Fibroblast of pulmonary artery (primary cell): ENCODE data around the gene ZC3H13.

Experiments used
- DNase-seq: peaks from one replicate; pipeline ENCODE4 v3.0.0-alpha.2; 2010; ENCODE audit warnings: low read depth
- H3K4me3 ChIP-seq: replicated peaks from 2 replicates; pipeline ENCODE4 v1.5.1; 2011; ENCODE audit warnings: low read depth, mild to moderate bottlenecking, control low read depth, low read length, moderate library complexity
- TF ChIP-seq, protein P1 (sequence below): IDR thresholded peaks from 2 replicates; pipeline ENCODE4 v1.5.1; 2011; ENCODE audit warnings: mild to moderate bottlenecking, control low read depth, low read length, inconsistent platforms; ENCODE audit errors: missing control alignments

The ZC3H13 gene

DNA sequence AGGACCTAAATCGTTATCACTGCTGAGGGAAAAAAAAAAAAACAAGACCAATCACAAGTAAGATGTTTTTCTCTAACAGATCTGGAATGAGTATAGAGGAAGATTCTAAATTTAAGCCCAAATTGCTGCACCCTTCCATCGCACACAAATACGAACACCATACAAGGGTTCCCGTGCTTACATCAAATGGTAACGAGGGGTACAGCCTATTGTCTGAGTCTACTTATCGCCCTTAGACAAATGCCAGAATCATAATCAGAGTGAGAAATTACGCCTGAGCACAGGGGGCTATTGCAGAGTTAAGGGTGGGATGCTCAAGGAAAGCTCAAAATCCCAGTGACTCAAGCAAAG lies 603 bp downstream of the ZC3H13 start:
- TF ChIP-seq, protein P1, sequence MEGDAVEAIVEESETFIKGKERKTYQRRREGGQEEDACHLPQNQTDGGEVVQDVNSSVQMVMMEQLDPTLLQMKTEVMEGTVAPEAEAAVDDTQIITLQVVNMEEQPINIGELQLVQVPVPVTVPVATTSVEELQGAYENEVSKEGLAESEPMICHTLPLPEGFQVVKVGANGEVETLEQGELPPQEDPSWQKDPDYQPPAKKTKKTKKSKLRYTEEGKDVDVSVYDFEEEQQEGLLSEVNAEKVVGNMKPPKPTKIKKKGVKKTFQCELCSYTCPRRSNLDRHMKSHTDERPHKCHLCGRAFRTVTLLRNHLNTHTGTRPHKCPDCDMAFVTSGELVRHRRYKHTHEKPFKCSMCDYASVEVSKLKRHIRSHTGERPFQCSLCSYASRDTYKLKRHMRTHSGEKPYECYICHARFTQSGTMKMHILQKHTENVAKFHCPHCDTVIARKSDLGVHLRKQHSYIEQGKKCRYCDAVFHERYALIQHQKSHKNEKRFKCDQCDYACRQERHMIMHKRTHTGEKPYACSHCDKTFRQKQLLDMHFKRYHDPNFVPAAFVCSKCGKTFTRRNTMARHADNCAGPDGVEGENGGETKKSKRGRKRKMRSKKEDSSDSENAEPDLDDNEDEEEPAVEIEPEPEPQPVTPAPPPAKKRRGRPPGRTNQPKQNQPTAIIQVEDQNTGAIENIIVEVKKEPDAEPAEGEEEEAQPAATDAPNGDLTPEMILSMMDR: no peak
- peak; percentile 4 for DNase-seq
- peak overlapping the region; percentile 94 for H3K4me3 ChIP-seq

DNA sequence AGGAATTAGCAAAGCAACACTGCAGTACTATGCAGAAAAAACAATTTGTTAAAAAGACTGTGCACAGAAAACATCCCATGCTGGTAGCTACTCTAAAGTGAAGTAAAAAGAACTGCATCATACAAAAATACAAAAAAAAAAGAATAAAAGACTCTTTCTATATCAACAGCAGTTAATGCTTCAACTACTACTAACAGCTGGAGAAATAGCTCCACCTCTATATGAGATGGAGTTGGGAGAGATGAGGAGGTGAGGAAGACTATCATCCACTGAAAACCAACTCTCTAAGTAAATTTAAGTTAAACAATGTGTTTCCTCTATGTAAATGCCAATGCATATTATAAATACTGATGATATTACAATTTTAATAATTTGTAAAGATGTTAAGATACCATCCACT lies 1.8 kb downstream of the ZC3H13 start:
- no peak for DNase-seq
- TF ChIP-seq, protein P1: no peak
- peak overlapping the region; percentile 94 for H3K4me3 ChIP-seq

DNA sequence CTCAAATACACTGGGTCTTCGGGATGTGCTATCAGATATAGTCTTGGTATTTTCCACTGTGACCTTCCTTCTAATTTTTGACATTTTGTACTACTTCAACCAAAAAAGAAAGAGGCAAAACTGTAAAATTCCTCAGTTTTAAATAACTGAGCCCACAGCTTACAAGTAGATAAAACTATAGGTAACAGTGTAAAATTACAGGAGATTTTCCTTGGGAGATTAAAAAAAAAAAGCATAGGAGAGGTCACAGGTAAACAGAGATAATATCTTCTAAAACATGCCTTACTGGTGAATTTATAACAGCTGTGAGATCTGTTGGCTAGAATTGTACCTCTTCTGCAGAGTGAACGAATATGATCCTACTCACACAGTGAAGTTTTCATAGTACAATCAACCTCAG lies 7.1 kb downstream of the ZC3H13 start:
- H3K4me3 ChIP-seq: no peak overlapping the region
- DNase-seq: no peak
- TF ChIP-seq, protein P1: no peak

DNA sequence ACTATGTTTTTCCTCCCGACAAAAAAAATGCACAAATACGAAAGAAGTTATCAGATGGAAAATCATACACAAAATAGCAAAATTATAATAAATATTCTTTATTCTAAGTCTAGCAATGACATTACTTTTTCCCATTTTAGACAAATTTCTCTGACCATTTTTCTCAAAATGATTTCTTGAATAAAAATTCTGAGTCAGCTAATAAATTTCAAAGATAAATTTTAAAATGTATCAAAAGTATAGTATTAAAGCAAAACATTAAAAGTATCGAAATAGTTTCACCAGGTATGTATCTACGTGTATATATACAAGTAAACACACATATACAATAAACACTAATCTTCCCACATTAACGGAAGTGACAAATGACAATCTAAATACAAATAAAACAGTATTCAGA lies 8.9 kb downstream of the ZC3H13 start:
- H3K4me3 ChIP-seq: no peak overlapping the region
- TF ChIP-seq, protein P1: no peak
- DNase-seq: no peak

DNA sequence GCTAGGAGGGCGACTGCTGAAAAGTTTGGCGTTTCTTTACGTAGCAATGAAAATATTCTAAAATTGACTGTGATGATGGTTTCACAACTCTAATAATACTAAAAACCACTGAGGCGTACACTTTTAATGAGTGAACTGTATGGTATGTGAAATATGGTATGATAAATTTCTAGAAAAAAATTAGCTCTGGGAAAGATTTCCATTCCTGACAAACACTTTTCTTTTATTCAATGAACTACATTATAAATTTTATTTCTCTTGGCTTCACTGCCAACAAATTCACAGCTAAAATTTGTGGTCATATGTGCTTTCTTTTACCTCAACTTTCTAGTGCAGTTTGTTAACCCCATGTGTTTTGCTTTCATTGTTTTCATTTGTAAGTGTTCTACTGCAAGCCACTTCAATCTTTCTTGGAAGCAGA lies 11.1 kb downstream of the ZC3H13 start:
- peak; percentile 11 for DNase-seq
- TF ChIP-seq, protein P1: no peak

DNA sequence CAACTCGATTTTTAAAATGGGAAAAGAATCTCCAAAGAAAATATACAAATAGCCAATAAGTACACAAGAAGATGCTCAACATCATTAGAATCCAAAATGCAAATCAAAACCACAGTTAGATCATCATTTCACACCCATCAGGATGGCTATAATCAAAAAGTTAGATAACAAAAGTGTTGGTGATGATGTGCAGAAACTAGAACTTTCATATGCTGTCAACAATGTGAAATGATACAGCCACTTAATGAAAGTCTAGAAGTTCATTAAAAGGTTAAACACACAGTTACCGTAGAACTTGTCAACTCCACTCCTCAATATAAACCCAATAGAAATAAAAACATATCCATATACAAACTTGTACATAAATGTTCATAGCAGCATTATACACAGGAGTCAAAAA lies 11.8 kb downstream of the ZC3H13 start:
- DNase-seq: no peak
- H3K4me3 ChIP-seq: no peak overlapping the region
- TF ChIP-seq, protein P1: no peak

More for the DNA sequence above, 11.1 kb downstream of the ZC3H13 start:
- no peak overlapping the region for H3K4me3 ChIP-seq

DNA sequence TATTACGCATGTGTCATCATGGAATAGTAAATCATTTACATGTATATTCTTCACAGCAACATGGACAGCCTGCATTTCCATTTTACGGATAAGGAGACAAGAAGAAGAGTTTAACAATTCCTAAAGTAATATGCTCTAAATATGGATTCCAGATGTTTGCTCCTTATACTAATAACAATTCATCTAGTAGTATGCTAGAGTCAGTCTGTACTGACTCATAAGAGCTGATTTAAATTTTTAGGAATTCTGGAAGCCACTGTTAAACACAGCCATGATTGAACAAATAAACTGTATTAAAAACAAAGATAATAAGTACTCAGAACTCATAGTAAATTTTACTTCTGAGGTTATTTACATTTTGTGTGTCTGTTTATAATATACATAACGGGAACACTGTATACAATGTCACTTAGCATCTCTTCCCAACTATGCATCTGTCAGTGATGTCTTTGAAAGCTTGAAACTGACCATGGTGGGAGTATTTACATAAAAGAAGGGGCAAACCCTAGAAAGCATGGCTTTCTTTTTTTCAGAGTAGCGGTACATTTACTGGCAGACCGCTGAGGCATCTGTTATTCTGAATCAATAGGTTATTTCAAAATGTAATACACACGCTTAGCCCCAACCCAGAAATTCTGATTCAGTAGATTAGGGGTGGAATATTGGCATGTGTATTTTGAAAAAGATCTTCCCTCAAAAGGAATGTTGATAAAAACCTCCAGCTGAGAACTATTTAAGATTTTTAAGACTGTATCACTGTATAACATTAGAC lies 12.9 kb downstream of the ZC3H13 start:
- TF ChIP-seq, protein P1: no peak
- DNase-seq: no peak
- H3K4me3 ChIP-seq: no peak overlapping the region
